Occipital lobe (tissue), 2 donors: ENCODE measurements around the gene ZSCAN30. TPM values are rescaled to one million over a fixed set of nuclear protein-coding genes. Genes with fewer than 3 reads are reported as not detected.
A peak's percentile ranks its signal among the peaks of the same experiment; 100 is the strongest.
"Not testable (repeated sequence)": the region's sequence is repeated elsewhere in the genome, so short reads cannot be mapped to it uniquely, and the experiment has no call there.

Source experiments
- DNase-seq: peaks from one replicate; lab custom pipeline; 2025; lab: John Stamatoyannopoulos, UW
- total RNA-seq: library from RNA; depleted of rRNA; stranded (reverse); fragments of >200 nt; gene quantifications from one replicate; pipeline ENCODE4 v1.2.3, GENCODE V29; 2014

Gene ZSCAN30
- total RNA-seq, 1 donor from 2014 or later: 17.5 TPM

DNA sequence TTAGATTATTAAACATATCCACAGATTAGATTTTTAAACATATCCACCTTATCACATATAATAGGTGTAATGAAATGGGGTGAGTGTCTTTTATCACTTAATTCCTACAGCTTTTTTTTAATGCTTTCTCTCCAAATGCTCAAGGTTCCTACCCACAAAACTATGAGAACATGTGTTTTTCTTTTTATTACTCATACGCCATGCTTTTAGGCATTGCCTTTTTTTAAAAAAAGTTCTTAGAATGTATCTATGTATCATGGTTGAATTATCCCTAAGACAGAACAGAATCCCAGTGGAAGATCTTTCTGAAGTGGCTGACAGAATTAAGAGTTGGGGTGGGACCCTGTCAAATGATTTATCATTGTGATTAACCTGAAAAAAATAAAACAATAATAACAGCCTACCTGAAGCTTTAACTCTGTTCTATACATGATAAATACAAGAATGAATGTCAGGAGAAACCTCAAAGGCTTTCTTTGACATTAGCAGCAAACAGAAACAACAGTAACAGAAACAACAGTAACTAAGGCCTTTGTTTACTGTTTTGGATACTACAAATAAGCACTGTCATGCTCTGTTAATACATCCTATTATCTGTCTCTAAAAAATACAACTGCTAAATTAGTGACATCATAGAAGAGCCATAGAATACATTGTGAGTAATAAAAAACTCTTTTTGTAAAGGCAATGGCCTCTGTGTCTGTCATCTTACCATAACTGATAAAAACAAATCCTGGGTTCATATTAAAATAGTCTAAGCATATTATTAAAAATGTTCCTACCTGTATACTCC is 53.3 kb downstream of the ZSCAN30 start:
- DNase-seq: no peak

DNA sequence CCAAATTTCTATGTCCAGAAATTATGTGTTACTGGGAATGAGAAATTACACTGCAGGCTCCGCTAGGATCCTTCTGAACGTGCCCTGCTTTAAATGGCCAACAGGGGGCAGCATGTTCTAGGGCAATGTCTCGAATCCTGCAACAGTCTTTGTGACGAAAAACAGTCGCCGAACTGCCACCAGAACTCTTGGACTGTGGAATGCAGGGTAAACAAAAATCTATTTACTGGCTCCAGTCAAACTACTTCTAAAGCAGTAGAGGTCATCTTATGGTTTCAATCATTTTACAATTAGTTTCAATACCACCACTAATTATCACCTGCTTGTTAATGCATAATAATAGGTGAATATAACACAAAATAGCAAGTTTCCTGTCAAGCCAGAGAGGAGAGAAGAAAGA is 59.0 kb downstream of the ZSCAN30 start:
- peak; percentile 31 for DNase-seq

DNA sequence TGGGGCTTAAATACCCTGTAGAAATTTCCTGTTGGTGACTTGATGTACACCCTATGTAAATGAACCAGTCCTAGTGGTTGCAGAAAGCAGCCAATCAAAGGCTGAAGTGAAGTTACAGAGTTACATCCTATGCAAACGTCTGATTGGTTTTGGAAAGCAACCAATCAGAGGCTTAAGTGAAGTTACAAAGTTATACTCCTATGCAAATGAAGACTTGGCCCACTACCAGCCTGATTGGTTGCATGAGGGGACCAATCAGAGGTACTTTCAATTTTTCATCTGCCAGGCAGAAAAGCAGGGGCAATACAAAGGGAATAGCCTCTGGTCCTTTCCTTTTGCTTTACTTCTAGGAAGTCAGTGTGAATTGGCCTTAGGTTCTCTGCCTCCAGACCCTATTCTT is 62.8 kb downstream of the ZSCAN30 start:
- DNase-seq: no peak

DNA sequence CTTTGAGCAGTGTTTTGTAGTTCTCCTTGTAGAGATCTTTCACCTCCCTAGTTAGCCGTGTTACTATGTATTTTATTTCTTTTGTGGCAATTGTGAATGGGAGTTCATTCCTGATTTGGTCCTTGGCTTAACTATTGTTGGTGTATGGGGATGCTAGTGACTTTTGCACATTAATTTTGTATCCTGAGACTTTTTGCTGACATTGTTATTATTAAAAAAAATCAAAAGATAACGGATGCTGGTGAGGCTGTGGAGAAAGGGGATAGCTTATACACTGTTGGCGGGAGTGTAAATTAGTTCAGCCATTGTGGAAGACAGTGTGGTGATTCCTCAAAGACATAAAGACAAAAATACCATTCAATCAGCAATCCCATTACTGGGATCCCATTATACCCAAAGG is 66.2 kb downstream of the ZSCAN30 start:
- no peak for DNase-seq

DNA sequence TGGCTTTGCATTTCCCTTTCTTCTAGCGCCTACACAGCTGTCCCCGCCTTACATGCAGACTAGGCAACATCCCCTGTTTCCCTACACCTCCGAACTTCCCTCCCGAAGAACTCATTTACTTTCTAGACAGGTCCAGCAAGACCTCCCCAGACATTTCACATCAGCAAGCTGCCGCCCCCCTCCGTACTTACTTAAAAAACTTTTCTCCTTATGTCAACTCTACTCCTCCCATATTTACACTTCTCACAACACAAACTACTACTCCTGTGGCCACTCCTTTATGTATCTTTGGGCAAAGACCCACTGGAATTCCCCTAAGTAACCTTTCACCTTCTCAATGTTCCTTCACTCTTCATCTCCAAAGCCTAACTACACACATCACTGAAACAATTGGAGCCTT is 69.6 kb downstream of the ZSCAN30 start:
- no peak for DNase-seq

DNA sequence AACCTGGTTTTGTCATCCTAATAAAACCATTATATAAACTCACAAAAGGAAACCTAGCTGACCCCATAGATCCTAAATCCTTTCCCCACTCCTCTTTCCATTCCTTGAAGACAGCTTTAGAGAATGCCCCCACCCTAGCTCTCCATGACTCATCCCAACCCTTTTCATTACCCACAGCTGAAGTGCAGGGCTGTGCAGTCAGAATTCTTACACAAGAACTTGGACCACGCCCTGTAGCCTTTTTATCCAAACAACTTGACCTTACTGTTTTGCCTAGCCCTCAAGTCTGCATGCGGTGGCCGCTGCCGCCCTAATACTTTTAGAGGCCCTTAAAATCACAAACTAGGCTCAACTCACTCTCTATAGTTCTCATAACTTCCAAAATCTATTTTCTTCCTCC is 70.7 kb downstream of the ZSCAN30 start:
- not testable (repeated sequence) for DNase-seq

DNA sequence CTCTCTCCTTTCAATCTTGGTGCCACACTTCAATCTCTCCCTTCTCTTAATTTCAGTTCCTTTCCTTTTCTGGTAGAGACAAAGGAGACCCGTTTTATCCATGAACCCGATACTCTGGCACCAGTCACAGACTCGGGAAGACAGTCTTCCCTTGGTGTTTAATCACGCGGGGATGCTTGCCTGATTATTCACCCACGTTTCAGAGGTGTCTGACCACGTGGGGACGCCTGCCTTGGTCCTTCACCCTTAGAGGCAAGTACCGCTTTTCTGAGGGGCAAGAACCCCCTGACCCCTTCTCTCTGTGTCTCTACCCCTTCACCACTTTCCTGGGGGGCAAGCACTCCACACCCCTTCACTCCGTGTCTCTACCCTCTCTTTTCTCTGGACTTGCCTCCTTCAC is 73.4 kb downstream of the ZSCAN30 start:
- DNase-seq: not testable (repeated sequence)

DNA sequence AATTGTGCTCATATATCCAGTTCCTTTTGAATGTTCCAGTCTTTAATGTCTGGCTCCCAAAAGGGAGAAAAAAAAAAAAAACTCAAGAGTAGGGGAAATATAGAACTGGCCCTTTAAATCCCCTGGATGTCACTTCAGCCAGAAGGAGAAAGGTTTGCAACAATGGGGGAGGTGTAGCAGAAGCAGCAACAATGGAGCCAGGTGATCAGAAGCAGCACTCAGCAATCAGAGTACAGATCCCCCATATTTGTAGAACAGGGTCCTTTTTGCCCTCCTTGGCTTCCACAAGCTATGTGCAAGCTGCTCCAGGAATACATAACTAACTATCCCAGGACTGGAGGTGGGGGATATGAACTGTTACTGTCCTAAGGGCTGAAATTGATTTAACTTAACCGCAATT is 75.0 kb downstream of the ZSCAN30 start:
- DNase-seq: no peak

DNA sequence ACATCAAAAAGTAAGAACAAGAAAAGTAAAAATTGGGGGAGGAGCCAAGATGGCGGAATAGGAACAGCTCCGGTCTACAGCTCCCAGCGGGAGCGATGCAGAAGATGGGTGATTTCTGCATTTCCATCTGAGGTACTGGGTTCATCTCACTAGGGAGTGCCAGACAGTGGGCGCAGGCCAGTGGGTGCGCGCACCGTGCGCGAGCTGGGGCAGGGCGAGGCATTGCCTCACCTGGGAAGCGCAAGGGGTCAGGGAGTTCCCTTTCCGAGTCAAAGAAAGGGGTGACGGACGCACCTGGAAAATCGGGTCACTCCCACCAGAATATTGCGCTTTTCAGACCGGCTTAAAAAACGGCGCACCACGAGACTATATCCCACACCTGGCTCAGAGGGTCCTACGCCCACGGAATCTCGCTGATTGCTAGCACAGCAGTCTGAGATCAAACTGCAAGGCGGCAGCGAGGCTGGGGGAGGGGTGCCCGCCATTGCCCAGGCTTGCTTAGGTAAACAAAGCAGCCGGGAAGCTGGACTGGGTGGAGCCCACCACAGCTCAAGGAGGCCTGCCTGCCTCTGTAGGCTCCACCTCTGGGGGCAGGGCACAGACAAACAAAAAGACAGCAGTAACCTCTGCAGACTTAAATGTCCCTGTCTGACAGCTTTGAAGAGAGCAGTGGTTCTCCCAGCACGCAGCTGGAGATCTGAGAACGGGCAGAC is 84.1 kb downstream of the ZSCAN30 start:
- not testable (repeated sequence) for DNase-seq

DNA sequence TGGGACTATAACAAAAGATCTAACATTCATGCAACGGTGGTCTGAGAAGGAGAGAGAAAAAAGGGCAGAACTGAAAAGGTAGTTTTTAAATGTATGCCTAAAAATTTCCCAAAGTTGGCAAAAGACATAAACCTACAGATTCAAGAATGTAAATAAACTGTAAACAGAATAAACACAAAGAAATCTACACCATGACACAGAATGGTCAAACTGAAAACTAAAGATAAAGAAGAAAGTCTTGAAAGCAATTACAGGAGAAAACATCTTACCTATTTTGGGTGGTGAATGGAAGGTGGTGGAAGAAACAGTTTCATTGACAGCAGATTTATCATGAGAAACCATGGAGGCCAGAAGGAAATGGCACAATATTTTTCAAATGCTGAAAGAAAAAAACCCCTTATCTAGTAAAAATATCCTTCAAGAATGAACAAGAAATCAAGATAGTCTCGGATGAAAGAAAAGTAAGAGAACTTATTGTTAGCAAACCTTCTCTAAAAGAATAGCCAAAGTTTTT is 84.8 kb downstream of the ZSCAN30 start:
- no peak for DNase-seq

DNA sequence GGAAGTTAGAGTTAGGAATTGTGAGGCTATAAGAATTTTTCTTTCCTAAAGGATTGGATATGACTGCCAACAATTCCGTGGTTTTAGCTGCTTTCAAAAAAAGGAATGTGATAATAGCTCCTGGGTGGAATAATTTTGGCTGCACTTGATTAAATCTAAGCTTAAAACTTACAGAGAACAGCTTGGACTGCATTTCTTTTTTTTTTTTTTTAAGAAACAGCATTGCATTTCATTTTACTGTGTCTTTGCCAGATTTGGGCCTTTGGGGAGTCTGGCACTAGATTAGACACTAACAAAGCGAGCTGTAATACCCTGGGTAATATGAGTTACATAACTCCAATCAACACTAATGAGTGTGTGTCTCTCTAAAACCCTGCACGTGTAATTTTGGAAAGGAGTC is 87.0 kb downstream of the ZSCAN30 start:
- DNase-seq: no peak

DNA sequence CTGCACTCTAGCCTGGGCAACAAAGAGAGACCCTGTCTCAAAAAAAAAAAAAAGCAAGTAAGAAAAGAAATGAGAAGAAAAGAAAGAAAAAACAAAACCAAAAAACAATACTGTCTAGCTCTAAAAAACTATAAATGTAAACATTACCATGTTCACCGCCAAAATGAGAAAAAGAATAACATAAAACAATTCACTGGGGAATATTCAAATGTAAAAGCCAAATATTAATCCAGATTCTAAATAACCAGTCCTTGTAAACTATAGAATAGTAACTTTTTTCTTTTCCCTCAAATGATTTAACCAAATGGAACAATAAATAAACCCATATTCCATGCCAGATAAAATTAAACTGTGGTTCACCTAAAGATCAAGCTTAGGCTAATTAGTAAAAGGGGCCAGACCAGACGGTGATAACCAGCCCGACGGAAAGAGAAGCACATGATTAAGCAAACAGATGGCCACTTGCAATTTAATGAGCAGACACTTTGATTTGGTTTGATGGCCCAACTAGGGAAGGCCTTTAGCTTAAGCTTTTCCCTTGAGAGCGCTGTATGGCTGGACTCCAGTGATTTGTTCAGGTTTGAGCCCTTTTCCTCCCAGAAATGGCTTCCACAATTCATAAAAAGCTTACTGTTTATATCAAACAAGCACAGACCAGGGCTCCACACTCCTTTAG is 88.6 kb downstream of the ZSCAN30 start:
- no peak for DNase-seq

Other genes starting within 250 kb of the ZSCAN30 start
- gene MAPRE2, start 248.8 kb downstream of the ZSCAN30 start, total RNA-seq: 68.0 TPM
- gene ZNF397, start 49.2 kb downstream of the ZSCAN30 start, total RNA-seq: 56.0 TPM
- 115 TPM for gene ZNF24, start 54.2 kb upstream of the ZSCAN30 start, total RNA-seq
- 5.0 TPM for gene ZNF396, start 87.1 kb upstream of the ZSCAN30 start, total RNA-seq
- 9.0 TPM for gene INO80C, start 207.7 kb upstream of the ZSCAN30 start, total RNA-seq